K562 (cell line): ENCODE measurements around the gene ATP6V1G2. TPM values are rescaled to one million over a fixed set of nuclear protein-coding genes. Genes with fewer than 3 reads are reported as not detected.

Source experiments
- ATAC-seq: fragments of 200-7000 bp; cut with Tn5 transposase; 3 replicates; pipeline ENCODE4 v1.9.1; 2020; ENCODE audit warnings: moderate library complexity
- BruUV-seq: library from RNA; stranded (reverse); fragments of 400-500 nt; replicated peaks from 2 replicates; lab custom pipeline; 2021; lab: Mats Ljungman, UMichigan
- CTCF ChIA-PET: fragments of 300-600 bp; formaldehyde crosslinking; extraction: SDS; loops from one replicate; lab custom pipeline; 2021; ENCODE audit warnings: low intra/inter-chr PET ratio; lab: Yijun Ruan, JAX
- POLR2A ChIA-PET: fragments of 300-600, 350-650 bp; sonication (Branson Sonifier 250); formaldehyde crosslinking; extraction: SDS; loops from one replicate; lab custom pipeline; 2021; ENCODE audit warnings: antibody characterized with exemption, inconsistent platforms; lab: Yijun Ruan, JAX
- DNase-seq, 4 experiments: peaks; one replicate each; pipeline versions ENCODE4 v3.0.0 to v3.0.0-alpha.2; 2011 to 2018; ENCODE audit warnings: low spot score in 3 of 4, mixed read lengths in 3 of 4; ENCODE audit errors: extremely low read depth in 1 of 4
- FAIRE-seq: peaks from 2 replicates; lab custom pipeline; 2011; peaks lifted over from hg19 to GRCh38; lab: Jason Lieb, UNC
- H2AFZ ChIP-seq: 2 replicates; pipeline ENCODE4 v1.6.0; 2011; ENCODE audit warnings: low read depth, low read length, control low read depth, inconsistent platforms
- H3K27ac ChIP-seq: fragments of 200-600 bp; 3 replicates; pipeline ENCODE4 v1.8.0; 2011; ENCODE audit warnings: low read depth, mild to moderate bottlenecking, control low read depth, inconsistent platforms, low read length, moderate library complexity, mixed read lengths; ENCODE audit errors: extremely low read depth
- H3K27me3 ChIP-seq, 2 experiments: fragments of 300-600 bp in 1 of 2; 2 replicates in 1 of 2; 3 replicates in 1 of 2; pipeline versions ENCODE4 v1.6.0 to v1.8.0; 2011; ENCODE audit warnings: inconsistent platforms in 2 of 2, low read length in 2 of 2, mild to moderate bottlenecking in 1 of 2, mixed read lengths in 1 of 2, moderate library complexity in 1 of 2; ENCODE audit not compliant: control insufficient read depth in 2 of 2, insufficient read depth in 2 of 2
- H3K36me3 ChIP-seq: fragments of 300-600 bp; 3 replicates; pipeline ENCODE4 v1.8.0; 2011; ENCODE audit warnings: mild to moderate bottlenecking, low read length, inconsistent platforms; ENCODE audit not compliant: control insufficient read depth, insufficient read depth
- H3K4me1 ChIP-seq, 2 experiments: fragments of 200-600 bp in 1 of 2; replicated peaks in 1 of 2; 2 replicates in 1 of 2; 3 replicates in 1 of 2; pipeline versions ENCODE4 v1.5.1 to v1.8.0; 2011; ENCODE audit warnings: inconsistent platforms in 2 of 2, low read length in 2 of 2, mild to moderate bottlenecking in 1 of 2, mixed read lengths in 1 of 2, moderate library complexity in 1 of 2; ENCODE audit not compliant: control insufficient read depth in 2 of 2, insufficient read depth in 2 of 2
- H3K4me2 ChIP-seq: 2 replicates; pipeline ENCODE4 v1.6.1; 2011; ENCODE audit warnings: low read length, control low read depth, inconsistent platforms, mixed read lengths; ENCODE audit not compliant: insufficient read depth
- H3K4me3 ChIP-seq: fragments of 200-600 bp; sonication (generic), shearing (Covaris generic); 2 replicates; pipeline ENCODE4 v1.5.1; 2016; ENCODE audit warnings: control low read depth, inconsistent platforms
- H3K79me2 ChIP-seq: fragments of 200-600 bp; 3 replicates; pipeline ENCODE4 v1.8.0; 2011; ENCODE audit warnings: low read length, inconsistent platforms; ENCODE audit not compliant: control insufficient read depth, insufficient read depth
- H3K9ac ChIP-seq, 2 experiments: 2 replicates each; pipeline versions ENCODE4 v1.6.0 to v1.6.1; 2011; ENCODE audit warnings: low read depth in 2 of 2, low read length in 2 of 2, control low read depth in 1 of 2, inconsistent platforms in 1 of 2, mild to moderate bottlenecking in 1 of 2, mixed read lengths in 1 of 2; ENCODE audit not compliant: insufficient read depth in 1 of 2
- H3K9me1 ChIP-seq: one replicate; pipeline ENCODE4 v1.6.0; 2011; ENCODE audit warnings: inconsistent platforms, mild to moderate bottlenecking, low read length, moderate library complexity; ENCODE audit not compliant: control insufficient read depth, insufficient read depth
- H3K9me3 ChIP-seq: replicated peaks from 2 replicates; pipeline ENCODE4 v1.5.1; 2011; ENCODE audit warnings: low read depth, low read length, inconsistent platforms; ENCODE audit not compliant: control insufficient read depth, insufficient read depth
- H4K20me1 ChIP-seq: replicated peaks from 2 replicates; pipeline ENCODE4 v1.6.1; 2011; ENCODE audit warnings: low read length, inconsistent platforms, mixed read lengths; ENCODE audit not compliant: control insufficient read depth, insufficient read depth
- IRF2 ChIP-seq: sonication (generic); formaldehyde crosslinking; IDR thresholded peaks from 2 replicates; pipeline ENCODE4 v1.8.1; 2022; ENCODE audit warnings: mild to moderate bottlenecking, missing genetic modification reagents
- NR2C1 ChIP-seq, 2 experiments: fragments of 450-650 bp; IDR thresholded peaks; 2 replicates each; pipeline ENCODE4 v1.6.1; 2017; ENCODE audit warnings: mild to moderate bottlenecking in 2 of 2, antibody characterized with exemption in 1 of 2, inconsistent platforms in 1 of 2, missing compliant biosample characterization in 1 of 2, missing genetic modification characterization in 1 of 2
- TARDBP ChIP-seq: fragments of 450-650 bp; IDR thresholded peaks from 2 replicates; pipeline ENCODE4 v1.6.1; 2016
- ZNF76 ChIP-seq: fragments of 250-450 bp; sonication (Bioruptor Pico); IDR thresholded peaks from 2 replicates; pipeline ENCODE4 v1.4.0; 2020; ENCODE audit warnings: mild to moderate bottlenecking, moderate library complexity, borderline replicate concordance
- WGBS: fragments of 100-300 bp; shearing (Covaris generic); methylation state at CpG from one replicate; pipeline ENCODE4 v1.1.6; 2016; ENCODE audit warnings: low coverage, mixed read lengths; ENCODE audit not compliant: insufficient coverage; ENCODE audit errors: missing lambda C conversion rate; 5-methylcytosine and 5-hydroxymethylcytosine counted together
- in situ Hi-C: fragments of 300-500 bp; cut with MboI; formaldehyde crosslinking; loops from 4 replicates; pipeline ENCODE4 v1.15.0; 2018; ENCODE audit warnings: inconsistent platforms, mixed read lengths
- intact Hi-C: fragments of 100-400 bp; cut with micrococcal nuclease; formaldehyde crosslinking; loops from 2 replicates; pipeline ENCODE4 v1.14.2; 2022
- polyA plus RNA-seq, 8 experiments: library from polyadenylated mRNA; depleted of rRNA in 4 of 8; stranded (reverse) in 5 of 8; unstranded in 3 of 8; fragments of >200 nt; fragmentation: Nextera tagmentation in 2 of 8; fragmentation: Illumina TruSeq in 1 of 8; extraction: Ambion mirVana in 2 of 8; extraction: Trizol in 1 of 8; gene quantifications; 2 replicates each; pipeline versions ENCODE4 v1.2.1 to v1.2.3, GENCODE V29; 2011 to 2014; ENCODE audit warnings: inconsistent platforms in 1 of 8, missing spikeins in 1 of 8
- total RNA-seq, 7 experiments: library from RNA; depleted of rRNA in 6 of 7; stranded (reverse); fragments of >200 nt in 6 of 7; fragmentation: Illumina TruSeq in 2 of 7; extraction: Trizol in 2 of 7; gene quantifications; 2 replicates each; pipeline versions ENCODE4 v1.2.1 to v1.2.3, GENCODE V29; 2011 to 2021; ENCODE audit warnings: low replicate concordance in 1 of 7
- TF ChIP-seq, protein P1 (sequence below): fragments of 450-650 bp; formaldehyde crosslinking; IDR thresholded peaks from 2 replicates; pipeline ENCODE4 v1.4.0; 2020; ENCODE audit warnings: mild to moderate bottlenecking, mixed read lengths
- TF ChIP-seq, protein P2 (sequence below): sonication (generic); formaldehyde crosslinking; IDR thresholded peaks from 2 replicates; pipeline ENCODE4 v1.8.1; 2022; ENCODE audit warnings: missing genetic modification reagents
- TF ChIP-seq, protein P3 (sequence below): fragments of 450-650 bp; IDR thresholded peaks from one replicate; pipeline ENCODE4 v1.6.1; 2018; ENCODE audit warnings: mild to moderate bottlenecking, moderate library complexity; ENCODE audit not compliant: partially characterized antibody

Gene ATP6V1G2
- total and polyA plus RNA-seq, 9 of the 15 experiments (the other 6 are each of a cell fraction or from before 2014, with no cell fraction given), result 0.14 to 1.5 (median 0.33) TPM

DNA sequence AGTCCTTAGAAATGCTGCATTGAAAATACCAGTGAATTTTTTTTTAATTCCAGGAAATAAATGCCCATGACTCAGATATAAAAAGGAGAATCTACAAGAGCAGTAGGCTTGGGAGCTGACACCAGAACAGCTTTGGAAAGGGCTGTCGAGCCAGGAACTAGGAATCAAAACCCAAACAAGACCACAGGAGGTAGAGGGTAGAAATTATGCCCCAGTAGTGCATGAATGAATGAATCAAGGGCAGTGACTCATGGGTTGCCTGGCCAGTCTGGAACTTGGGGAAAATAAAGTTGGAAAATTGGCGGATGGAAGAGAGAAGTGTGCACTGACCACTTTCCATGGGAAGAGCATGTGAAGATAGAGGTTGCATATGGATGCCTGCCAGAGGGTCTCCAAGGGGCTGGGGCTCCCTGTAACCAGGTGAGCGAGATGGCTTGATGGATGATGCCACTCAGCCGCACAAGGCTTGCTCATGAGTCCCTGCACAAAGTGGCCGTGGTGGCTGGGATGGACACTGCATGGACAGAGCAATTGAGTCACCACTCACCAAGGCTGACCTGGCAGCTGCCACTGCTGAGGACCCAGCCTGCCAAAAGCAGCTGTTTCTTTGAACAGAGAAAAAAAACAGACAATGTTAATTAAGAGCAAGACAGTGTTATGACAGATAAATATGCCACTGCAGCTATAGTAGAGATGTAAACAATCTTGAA is 32.8 kb downstream of the ATP6V1G2 start:
- ATAC-seq (no peak), DNase-seq (no peak), FAIRE-seq (no peak)
- Histone ChIP-seq H3K9me1 (no peaks in the 10 kb centered on the region), H3K9me3 (no peaks in the 10 kb centered on the region), H3K79me2 (no peaks in the 10 kb centered on the region), H3K9ac (no peak overlapping the region), H3K36me3 (peaks cover 21% of the 10 kb centered on the region), H4K20me1 (no peaks in the 10 kb centered on the region), H2AFZ (no peak overlapping the region), H3K4me3 (no peak overlapping the region), H3K27me3 (peaks cover 8 to 15% of the 10 kb centered on the region in 2 experiments; a peak in 4 of 5 replicates), H3K4me2 (no peak overlapping the region), H3K27ac (no peak overlapping the region), H3K4me1 (peaks cover 0 to 3% of the 10 kb centered on the region in 2 experiments; a peak in 2 of 5 replicates)
- TF ChIP-seq IRF2 (CRISPR knock-in tag) (0 out of 2 replicates have a peak, but pooled peaks have one; percentile 19), TARDBP (no peak)
- WGBS, result 5% methylated on average over 5 of the region's 5 CpGs
- no TSS peak for BruUV-seq
- CTCF ChIA-PET, result no interaction called here
- POLR2A ChIA-PET, result interaction anchor here (0.6 to 3.7 kb wide), 5 partner anchors 9 to 28 kb away, joined by 3 to 24 read pairs (median 3); partner anchors contain the start of genes DDX39B and MCCD1
- intact Hi-C loops, result no loop called here
- in situ Hi-C loops, result no loop called here

DNA sequence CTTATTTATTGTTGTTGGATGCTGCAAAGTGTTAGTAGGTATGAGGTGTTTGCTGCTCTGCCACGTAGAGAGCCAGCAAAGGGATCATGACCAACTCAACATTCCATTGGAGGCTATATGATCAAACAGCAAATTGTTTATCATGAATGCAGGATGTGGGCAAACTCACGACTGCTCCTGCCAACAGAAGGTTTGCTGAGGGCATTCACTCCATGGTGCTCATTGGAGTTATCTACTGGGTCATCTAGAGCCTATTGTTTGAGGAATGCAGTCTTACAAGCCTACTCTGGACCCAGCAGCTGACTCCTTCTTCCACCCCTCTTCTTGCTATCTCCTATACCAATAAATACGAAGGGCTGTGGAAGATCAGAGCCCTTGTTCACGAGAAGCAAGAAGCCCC is 36.4 kb downstream of the ATP6V1G2 start:
- H3K4me3 ChIP-seq, result no peak overlapping the region
- in situ Hi-C loops (no loop called here), intact Hi-C loops (no loop called here)
- no peak overlapping the region for H3K27ac ChIP-seq
- H3K4me1 ChIP-seq, result peaks cover 0 to 3% of the 10 kb centered on the region in 2 experiments; a peak in 1 of 5 replicates
- WGBS, result 68% methylated on average over 4 of the region's 4 CpGs
- peaks cover 51% of the 10 kb centered on the region for H3K36me3 ChIP-seq
- ChIA-PET POLR2A (interaction anchor here (0.9 kb wide), 1 partner anchor 114 kb away, joined by 3 read pairs; no protein-coding TSS in a partner anchor), CTCF (no interaction called here)
- no peaks in the 10 kb centered on the region for H3K9me3 ChIP-seq
- H3K4me2 ChIP-seq, result no peak overlapping the region
- no peak for DNase-seq
- H3K9ac ChIP-seq, result no peak overlapping the region
- no peaks in the 10 kb centered on the region for H3K79me2 ChIP-seq
- H2AFZ ChIP-seq, result no peak overlapping the region
- no peak for ATAC-seq
- no TSS peak for BruUV-seq
- no peak for FAIRE-seq
- no peaks in the 10 kb centered on the region for H3K9me1 ChIP-seq
- peaks cover 2 to 5% of the 10 kb centered on the region in 2 experiments; a peak in 2 of 5 replicates for H3K27me3 ChIP-seq
- H4K20me1 ChIP-seq, result no peaks in the 10 kb centered on the region
- TF ChIP-seq NR2C1 (IDR thresholded peaks at IDR 0.05) (no peak), NR2C1 (tag; IDR thresholded peaks at IDR 0.05) (no peak), ZNF76 (no peak)
- TF ChIP-seq, protein P1, sequence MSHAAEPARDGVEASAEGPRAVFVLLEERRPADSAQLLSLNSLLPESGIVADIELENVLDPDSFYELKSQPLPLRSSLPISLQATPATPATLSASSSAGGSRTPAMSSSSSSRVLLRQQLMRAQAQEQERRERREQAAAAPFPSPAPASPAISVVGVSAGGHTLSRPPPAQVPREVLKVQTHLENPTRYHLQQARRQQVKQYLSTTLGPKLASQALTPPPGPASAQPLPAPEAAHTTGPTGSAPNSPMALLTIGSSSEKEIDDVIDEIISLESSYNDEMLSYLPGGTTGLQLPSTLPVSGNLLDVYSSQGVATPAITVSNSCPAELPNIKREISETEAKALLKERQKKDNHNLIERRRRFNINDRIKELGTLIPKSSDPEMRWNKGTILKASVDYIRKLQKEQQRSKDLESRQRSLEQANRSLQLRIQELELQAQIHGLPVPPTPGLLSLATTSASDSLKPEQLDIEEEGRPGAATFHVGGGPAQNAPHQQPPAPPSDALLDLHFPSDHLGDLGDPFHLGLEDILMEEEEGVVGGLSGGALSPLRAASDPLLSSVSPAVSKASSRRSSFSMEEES (CRISPR knock-in tag), result no peak
- TF ChIP-seq, protein P2, sequence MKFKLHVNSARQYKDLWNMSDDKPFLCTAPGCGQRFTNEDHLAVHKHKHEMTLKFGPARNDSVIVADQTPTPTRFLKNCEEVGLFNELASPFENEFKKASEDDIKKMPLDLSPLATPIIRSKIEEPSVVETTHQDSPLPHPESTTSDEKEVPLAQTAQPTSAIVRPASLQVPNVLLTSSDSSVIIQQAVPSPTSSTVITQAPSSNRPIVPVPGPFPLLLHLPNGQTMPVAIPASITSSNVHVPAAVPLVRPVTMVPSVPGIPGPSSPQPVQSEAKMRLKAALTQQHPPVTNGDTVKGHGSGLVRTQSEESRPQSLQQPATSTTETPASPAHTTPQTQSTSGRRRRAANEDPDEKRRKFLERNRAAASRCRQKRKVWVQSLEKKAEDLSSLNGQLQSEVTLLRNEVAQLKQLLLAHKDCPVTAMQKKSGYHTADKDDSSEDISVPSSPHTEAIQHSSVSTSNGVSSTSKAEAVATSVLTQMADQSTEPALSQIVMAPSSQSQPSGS, result no peak
- TF ChIP-seq, protein P3, sequence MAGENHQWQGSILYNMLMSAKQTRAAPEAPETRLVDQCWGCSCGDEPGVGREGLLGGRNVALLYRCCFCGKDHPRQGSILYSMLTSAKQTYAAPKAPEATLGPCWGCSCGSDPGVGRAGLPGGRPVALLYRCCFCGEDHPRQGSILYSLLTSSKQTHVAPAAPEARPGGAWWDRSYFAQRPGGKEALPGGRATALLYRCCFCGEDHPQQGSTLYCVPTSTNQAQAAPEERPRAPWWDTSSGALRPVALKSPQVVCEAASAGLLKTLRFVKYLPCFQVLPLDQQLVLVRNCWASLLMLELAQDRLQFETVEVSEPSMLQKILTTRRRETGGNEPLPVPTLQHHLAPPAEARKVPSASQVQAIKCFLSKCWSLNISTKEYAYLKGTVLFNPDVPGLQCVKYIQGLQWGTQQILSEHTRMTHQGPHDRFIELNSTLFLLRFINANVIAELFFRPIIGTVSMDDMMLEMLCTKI, result no peak
